NCI-H345 treated with DMSO at 0.1 percent for 48 hours (cell line): Measurements from ENCODE around the gene PCDH17.

Source experiments
- DNase-seq: peaks from one replicate; lab custom pipeline; 2025; ENCODE audit not compliant: unreplicated experiment; lab: John Stamatoyannopoulos, UW

PCDH17 gene

GRCh38 chr13:57724486-57725272 is 93.1 kb downstream of the PCDH17 start:
- DNase-seq, result no peak

GRCh38 chr13:57725480-57725879 is 93.9 kb downstream of the PCDH17 start:
- DNase-seq, result no peak

- DNase-seq, result no peak
Observed at GRCh38 chr13:57726981-57727380, 95.4 kb downstream of the PCDH17 start.

GRCh38 chr13:57734306-57734705 is 102.8 kb downstream of the PCDH17 start:
- DNase-seq, result no peak

- DNase-seq, result no peak
Observed at GRCh38 chr13:57739089-57739488, 107.5 kb downstream of the PCDH17 start.

GRCh38 chr13:57739543-57740190 is 108.1 kb downstream of the PCDH17 start:
- DNase-seq, result no peak

- DNase-seq, result no peak
Observed at GRCh38 chr13:57740719-57741118, 109.2 kb downstream of the PCDH17 start.

- DNase-seq, result no peak
Observed at GRCh38 chr13:57748096-57748495, 116.6 kb downstream of the PCDH17 start.

GRCh38 chr13:57760951-57761350 is 129.4 kb downstream of the PCDH17 start:
- no peak for DNase-seq

- DNase-seq, result no peak
Observed at GRCh38 chr13:57763689-57764088, 132.1 kb downstream of the PCDH17 start.
